Nephron progenitor cell (in vitro differentiated cells): ENCODE data around the gene BNIP5.

Experiments used
- DNase-seq: peaks from one replicate; pipeline ENCODE4 v3.0.0; 2021
- H3K27ac Mint-ChIP-seq: 2 replicates; pipeline ENCODE4 v1.8.0; 2021; ENCODE audit warnings: mild to moderate bottlenecking, moderate library complexity, mixed read lengths
- H3K27me3 Mint-ChIP-seq: 2 replicates; pipeline ENCODE4 v1.8.0; 2021; ENCODE audit warnings: mild to moderate bottlenecking, low read depth, mixed read lengths; ENCODE audit not compliant: poor library complexity
- H3K36me3 Mint-ChIP-seq: 2 replicates; pipeline ENCODE4 v1.8.0; 2021; ENCODE audit warnings: low read depth, mixed read lengths
- H3K4me1 Mint-ChIP-seq: 2 replicates; pipeline ENCODE4 v1.8.0; 2021; ENCODE audit warnings: mixed read lengths
- H3K4me3 Mint-ChIP-seq: 2 replicates; pipeline ENCODE4 v1.8.0; 2021; ENCODE audit warnings: mild to moderate bottlenecking, moderate library complexity, mixed read lengths
- H3K9me3 Mint-ChIP-seq: 2 replicates; pipeline ENCODE4 v1.8.0; 2021; ENCODE audit warnings: mild to moderate bottlenecking, moderate library complexity, mixed read lengths
- TF ChIP-seq, protein P1 (sequence below): fragments of 200-600 bp; sonication (generic); IDR thresholded peaks from 2 replicates; pipeline ENCODE4 v1.5.0; 2021; ENCODE audit warnings: antibody characterized with exemption

Gene BNIP5

DNA sequence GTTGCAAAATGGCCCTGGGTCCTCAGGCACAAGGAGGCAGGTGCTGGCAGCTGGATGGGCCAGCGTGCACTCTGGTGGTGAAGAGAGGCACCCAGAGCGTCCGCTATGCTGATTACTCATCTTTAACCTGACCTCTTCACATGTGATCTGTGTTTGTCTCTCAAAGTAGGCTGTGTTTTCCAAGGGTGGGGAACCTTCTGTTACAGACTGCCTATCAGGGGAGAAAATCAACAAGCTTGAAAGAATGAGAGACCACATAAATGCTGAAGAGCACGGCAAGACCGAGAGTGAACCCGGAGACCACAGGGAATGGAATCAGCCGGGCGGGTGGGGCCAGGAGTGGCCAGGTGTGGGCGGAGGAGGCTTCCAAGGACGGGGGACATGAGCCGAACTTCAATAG, 16.2 kb downstream of the BNIP5 start:
- DNase-seq, result no peak
- Mint-ChIP-seq H3K4me1 (peaks cover 36% of the 10 kb centered on the region), H3K4me3 (no peak overlapping the region), H3K27ac (no peak overlapping the region), H3K9me3 (no peaks in the 10 kb centered on the region), H3K27me3 (peaks cover 16% of the 10 kb centered on the region), H3K36me3 (no peaks in the 10 kb centered on the region)
- TF ChIP-seq, protein P1, sequence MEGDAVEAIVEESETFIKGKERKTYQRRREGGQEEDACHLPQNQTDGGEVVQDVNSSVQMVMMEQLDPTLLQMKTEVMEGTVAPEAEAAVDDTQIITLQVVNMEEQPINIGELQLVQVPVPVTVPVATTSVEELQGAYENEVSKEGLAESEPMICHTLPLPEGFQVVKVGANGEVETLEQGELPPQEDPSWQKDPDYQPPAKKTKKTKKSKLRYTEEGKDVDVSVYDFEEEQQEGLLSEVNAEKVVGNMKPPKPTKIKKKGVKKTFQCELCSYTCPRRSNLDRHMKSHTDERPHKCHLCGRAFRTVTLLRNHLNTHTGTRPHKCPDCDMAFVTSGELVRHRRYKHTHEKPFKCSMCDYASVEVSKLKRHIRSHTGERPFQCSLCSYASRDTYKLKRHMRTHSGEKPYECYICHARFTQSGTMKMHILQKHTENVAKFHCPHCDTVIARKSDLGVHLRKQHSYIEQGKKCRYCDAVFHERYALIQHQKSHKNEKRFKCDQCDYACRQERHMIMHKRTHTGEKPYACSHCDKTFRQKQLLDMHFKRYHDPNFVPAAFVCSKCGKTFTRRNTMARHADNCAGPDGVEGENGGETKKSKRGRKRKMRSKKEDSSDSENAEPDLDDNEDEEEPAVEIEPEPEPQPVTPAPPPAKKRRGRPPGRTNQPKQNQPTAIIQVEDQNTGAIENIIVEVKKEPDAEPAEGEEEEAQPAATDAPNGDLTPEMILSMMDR, result no peak

DNA sequence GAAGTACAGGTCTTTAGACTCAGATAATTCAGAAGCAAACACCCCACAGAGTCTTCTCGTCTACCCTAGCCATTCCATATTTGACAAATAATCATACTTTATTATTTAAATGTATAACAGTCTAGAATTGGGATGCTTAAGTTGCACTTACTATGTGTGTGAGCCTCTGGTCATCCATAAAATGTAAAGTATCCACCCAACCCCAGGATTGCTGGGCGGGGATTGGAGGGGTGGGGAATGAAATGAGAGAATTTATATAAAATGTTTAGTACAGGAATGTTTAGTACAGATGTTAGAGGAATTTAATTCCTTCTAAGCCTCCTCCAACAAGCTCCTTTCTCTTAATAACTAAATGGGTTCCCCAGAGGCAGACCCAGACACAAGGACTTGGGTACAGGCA, 16.9 kb downstream of the BNIP5 start:
- peaks cover 16% of the 10 kb centered on the region for H3K27me3 Mint-ChIP-seq
- no peaks in the 10 kb centered on the region for H3K9me3 Mint-ChIP-seq
- H3K36me3 Mint-ChIP-seq, result no peaks in the 10 kb centered on the region
- H3K4me1 Mint-ChIP-seq, result peaks cover 30% of the 10 kb centered on the region
- TF ChIP-seq, protein P1, result no peak
- no peak overlapping the region for H3K27ac Mint-ChIP-seq
- no peak overlapping the region for H3K4me3 Mint-ChIP-seq
- no peak for DNase-seq

DNA sequence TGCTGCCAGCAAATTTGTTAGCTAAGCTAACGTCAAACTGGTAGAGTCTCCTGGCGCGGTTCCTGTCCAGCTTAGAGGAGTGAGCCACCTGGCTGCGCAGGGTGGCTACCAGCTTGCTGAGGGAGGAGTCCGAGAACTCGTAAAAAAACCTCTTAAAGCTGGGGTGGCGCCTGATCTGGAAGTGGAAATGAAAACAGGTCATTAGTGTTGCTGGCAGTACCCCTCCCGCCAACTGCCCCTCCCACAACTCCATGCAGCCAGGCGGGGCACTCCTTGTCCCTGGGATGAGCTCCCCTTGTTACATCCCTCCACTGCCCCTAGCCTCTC, 17.3 kb downstream of the BNIP5 start:
- no peak overlapping the region for H3K4me3 Mint-ChIP-seq
- H3K4me1 Mint-ChIP-seq, result peaks cover 29% of the 10 kb centered on the region
- H3K9me3 Mint-ChIP-seq, result no peaks in the 10 kb centered on the region
- TF ChIP-seq, protein P1, result no peak
- H3K27me3 Mint-ChIP-seq, result peaks cover 16% of the 10 kb centered on the region
- DNase-seq, result no peak
- H3K27ac Mint-ChIP-seq, result no peak overlapping the region
- no peaks in the 10 kb centered on the region for H3K36me3 Mint-ChIP-seq

DNA sequence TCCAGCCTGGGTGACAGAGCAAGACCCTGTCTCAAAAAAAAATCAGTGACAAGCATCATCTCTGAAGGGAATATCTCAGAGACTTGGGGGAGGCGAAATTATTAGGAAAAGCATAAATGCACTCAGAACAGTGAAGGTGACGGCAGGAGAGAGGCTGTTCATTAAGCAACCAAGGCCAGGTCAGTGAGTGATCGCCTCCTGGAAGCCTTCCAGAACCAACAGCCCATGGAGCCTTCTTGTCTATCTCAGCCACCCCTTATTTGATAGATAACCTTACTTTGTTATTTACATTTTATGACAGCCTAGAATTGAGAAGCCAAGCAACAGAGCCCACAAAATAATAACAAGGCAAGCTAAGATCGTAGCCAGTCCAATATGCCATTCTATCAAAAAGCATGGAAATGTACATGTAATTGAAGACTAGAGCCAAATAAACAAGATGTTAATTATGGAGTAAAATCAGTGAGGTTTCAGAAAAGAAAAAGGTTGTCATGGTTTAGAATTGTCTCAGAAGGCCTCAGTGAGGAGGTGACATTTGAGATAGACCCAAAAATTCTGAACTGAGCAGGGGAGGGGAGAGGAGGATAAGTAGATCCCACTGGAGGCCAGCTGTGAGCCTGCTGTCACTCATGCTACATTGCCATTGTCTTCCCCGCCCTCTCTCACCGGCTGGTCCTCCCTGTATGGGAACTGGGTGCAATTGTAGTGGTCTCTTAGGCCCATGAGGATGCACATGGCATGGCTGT, 17.8 kb downstream of the BNIP5 start:
- Mint-ChIP-seq H3K9me3 (no peaks in the 10 kb centered on the region), H3K27ac (no peak overlapping the region), H3K27me3 (peaks cover 16% of the 10 kb centered on the region), H3K36me3 (no peaks in the 10 kb centered on the region), H3K4me3 (no peak overlapping the region), H3K4me1 (peaks cover 32% of the 10 kb centered on the region)
- TF ChIP-seq, protein P1, result no peak
- DNase-seq, result no peak

DNA sequence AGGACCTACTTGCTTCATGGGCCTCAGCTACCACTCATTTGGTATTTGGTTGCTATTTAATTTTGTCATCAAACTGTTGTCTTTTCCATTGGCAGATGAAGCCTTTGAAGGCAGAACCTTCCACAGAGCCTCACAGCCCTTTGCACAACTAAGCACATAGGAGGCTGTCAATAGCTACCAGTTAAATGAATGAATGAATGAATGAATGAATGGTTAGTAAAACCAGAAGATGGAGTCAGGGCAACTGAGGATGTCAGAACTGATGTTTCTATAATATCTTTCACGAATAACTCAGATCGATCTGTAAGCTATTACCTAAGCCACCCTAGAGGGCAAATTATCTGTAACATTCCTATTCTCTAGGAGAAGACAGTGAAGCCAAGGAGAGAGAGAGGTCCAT, 19.1 kb downstream of the BNIP5 start:
- no peaks in the 10 kb centered on the region for H3K36me3 Mint-ChIP-seq
- no peaks in the 10 kb centered on the region for H3K9me3 Mint-ChIP-seq
- H3K27ac Mint-ChIP-seq, result no peak overlapping the region
- no peak overlapping the region for H3K4me3 Mint-ChIP-seq
- H3K4me1 Mint-ChIP-seq, result peaks cover 31% of the 10 kb centered on the region
- no peak for DNase-seq
- H3K27me3 Mint-ChIP-seq, result peaks cover 9% of the 10 kb centered on the region
- TF ChIP-seq, protein P1, result no peak

DNA sequence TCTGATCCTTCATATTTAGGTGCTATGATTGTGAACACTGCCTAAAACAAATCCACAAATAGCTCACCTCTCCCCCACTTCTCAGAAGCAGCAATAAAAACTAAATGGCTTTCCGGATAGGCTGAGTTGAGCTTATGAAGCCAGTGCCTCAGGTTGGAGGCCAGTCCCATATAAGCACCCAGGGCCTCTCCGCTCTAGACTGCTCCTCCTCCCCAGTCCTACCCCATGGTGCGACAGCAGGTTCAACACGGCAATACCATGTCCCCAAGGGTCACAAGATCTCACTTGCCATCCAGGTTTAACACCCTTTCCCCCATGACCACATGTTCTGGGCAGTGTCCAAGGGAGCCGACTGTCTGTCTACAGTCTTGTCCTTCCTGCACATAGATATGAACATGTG, 20.8 kb downstream of the BNIP5 start:
- Mint-ChIP-seq H3K27me3 (peaks cover 5% of the 10 kb centered on the region), H3K4me3 (no peak overlapping the region), H3K4me1 (peaks cover 32% of the 10 kb centered on the region), H3K36me3 (no peaks in the 10 kb centered on the region), H3K9me3 (no peaks in the 10 kb centered on the region), H3K27ac (no peak overlapping the region)
- DNase-seq, result no peak
- TF ChIP-seq, protein P1, result no peak
